Kidney glomerular epithelial cell (primary cell): ENCODE data around the gene MT1M.
A peak's percentile ranks its signal among the peaks of the same experiment; 100 is the strongest.
"Not testable (repeated sequence)": the region's sequence is repeated elsewhere in the genome, so short reads cannot be mapped to it uniquely, and the experiment has no call there.

ENCODE experiments used
- DNase-seq: peaks from one replicate; lab custom pipeline; 2025; lab: John Stamatoyannopoulos, UW

The MT1M gene

DNA sequence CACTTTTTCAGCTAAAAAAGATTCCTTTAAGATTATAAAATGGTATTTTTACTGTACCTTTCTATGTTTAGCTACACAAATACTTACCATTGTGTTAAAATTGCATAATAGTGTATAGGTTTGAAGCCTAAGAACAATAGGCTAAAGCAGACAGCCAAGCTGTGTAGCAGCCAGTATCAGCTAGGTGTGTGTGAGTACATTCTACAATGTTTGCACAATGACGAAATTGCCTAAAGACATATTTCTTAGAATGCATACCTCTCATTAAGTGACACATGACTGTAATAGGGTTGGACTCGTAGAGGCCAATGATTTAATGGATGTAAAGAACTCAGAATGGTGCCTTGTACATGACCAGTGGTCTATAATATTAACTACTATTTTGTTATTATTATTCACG is 17.4 kb downstream of the MT1M start:
- no peak for DNase-seq

- DNase-seq, result no peak
Observed at GRCh38 chr16:56651586-56651985, 19.1 kb downstream of the MT1M start, which contains the start of gene MT1B. TSS of gene MT1B (plus strand) at chr16:56651886. CDS start at chr16:56651954, 68 bp downstream.

GRCh38 chr16:56652600-56652999 is 20.1 kb downstream of the MT1M start:
- DNase-seq, result no peak

DNA sequence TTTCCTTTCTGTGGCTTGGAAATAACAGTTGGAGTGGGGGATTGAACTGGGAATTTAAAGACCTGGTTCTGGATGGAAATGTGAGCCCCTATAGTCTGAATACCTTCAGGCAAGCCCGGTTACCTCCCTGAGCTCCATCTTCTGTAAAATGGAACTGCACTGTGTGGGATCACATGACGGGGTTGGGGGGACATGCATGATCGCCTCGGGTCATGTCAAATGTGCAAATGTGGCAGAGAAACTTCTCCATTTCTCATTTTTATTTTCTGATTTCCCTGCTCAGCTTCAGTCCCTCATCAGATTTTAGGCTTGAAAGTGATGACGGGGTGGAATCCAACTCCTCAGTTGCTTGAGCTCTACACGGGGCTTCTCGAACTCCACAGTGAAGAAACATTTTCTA is 20.8 kb downstream of the MT1M start:
- no peak for DNase-seq

DNA sequence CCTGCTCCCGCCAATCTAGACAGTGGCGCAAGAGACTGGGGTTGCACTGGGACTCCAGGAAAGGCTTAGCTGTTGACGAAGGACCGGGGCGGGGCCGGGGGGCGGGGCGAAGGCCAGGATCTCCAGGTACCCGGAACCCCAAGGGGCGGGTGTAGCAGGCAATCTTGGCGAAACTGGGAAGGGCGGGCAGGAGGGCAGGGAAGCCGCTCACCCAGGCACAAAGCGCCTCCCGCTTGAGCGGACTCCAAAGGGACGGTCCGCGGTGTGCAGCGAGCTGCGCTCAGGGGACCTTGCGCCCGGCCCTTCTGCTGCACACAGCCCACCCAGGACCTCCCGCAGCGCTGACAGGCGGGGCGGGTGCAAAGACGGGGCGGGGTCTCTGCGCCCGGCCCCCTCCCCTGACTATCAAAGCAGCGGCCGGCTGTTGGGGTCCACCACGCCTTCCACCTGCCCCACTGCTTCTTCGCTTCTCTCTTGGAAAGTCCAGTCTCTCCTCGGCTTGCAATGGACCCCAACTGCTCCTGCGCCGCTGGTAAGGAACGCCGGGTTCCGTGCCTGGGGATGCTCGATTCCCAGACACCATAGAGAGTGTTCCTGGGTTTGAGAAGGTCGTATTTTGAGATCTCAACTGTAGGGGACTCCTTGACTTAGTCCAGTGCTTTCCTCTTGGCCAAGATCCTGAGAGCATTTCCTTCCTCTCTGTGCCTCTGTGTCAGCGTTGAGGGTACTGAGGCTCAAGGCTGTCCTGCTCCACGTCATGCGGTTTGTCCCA is 25.3 kb downstream of the MT1M start, which contains the start of gene MT1F:
TSS of gene MT1F (plus strand) at position 405 of the 772 bp plus-strand sequence. CDS start at position 505, 100 bp downstream.
- peak; percentile 91 for DNase-seq

DNA sequence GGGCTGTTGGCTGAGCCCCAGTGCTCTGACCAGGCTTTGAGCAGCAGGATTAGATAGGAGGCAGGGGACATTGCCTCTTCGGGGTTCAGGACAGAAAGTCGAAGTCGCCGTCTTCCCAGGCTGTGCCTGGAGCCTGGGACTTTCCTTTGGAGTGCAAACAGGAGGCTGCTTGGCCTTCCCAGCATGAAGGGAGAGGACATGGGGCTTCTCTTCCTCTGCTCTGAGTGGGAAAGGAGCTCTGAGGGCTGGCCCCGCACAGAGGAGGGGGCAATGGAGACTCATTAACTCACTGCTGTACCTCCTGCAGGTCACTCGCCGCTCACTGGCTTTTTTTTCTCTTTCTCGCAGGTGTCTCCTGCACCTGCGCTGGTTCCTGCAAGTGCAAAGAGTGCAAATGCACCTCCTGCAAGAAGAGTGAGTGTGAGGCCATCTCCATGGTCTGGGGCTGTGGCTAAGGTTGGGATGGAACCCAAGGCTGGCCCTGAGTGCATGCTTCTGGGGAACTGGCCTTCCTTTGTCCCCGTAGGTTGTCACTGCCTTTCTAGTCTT is 25.9 kb downstream of the MT1M start:
- DNase-seq, result no peak

- DNase-seq, result no peak
Observed at GRCh38 chr16:56662357-56663354, 30.2 kb downstream of the MT1M start.

GRCh38 chr16:56664506-56664905 is 32.0 kb downstream of the MT1M start:
- no peak for DNase-seq

- not testable (repeated sequence) for DNase-seq
Observed at GRCh38 chr16:56665286-56666261, 33.1 kb downstream of the MT1M start.

DNA sequence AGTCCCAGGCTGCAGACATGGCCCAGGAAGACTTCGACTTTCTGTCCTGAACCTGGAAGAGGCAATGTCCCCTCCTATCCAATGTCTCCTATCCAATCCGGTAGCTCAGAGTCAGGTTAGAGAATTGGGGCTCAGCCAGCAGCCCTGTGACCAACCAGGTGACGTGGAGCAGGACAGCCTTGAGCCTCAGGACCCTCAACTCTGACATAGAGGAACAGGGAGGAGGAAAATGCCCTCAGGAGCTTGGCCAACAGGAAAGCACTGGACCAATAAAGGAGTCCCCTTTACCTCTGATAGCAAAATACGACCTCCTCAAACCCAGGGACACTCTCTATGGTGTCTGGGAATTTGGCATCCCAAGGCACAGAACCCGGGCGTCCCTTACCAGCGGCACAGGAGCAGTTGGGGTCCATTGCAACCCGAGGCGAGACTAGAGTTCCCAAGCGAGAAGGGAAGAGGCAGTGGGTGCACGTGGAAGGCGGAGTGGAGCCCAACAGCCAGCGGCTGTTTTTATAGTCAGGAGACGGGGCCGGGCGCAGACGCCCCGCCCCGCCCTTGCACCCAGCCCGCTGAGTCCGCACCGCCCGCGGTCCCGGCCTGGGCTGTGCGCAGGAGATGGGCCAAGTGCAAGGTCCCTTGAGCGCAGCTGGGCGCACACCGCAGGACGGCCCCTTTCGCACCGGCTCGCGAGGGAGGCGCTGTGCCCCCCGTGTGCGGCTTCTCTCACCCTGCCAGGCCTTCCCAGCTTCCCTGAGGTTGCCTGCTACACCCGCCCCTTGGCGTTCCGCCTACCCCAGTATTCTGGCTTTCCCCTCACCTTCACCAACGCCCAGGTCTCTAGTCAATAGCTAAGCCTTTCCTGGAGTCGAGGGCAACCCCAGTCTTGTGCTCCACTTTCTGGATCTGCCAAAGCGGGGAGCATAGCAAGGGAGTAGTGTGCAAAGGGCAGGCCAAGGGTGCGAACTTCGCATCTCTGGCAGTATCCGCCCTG is 35.4 kb downstream of the MT1M start, which contains the start of gene MT1G:
TSS of gene MT1G (minus strand) at position 485 of the 991 bp plus-strand sequence. CDS start at position 413, 72 bp downstream.
- no peak for DNase-seq

DNA sequence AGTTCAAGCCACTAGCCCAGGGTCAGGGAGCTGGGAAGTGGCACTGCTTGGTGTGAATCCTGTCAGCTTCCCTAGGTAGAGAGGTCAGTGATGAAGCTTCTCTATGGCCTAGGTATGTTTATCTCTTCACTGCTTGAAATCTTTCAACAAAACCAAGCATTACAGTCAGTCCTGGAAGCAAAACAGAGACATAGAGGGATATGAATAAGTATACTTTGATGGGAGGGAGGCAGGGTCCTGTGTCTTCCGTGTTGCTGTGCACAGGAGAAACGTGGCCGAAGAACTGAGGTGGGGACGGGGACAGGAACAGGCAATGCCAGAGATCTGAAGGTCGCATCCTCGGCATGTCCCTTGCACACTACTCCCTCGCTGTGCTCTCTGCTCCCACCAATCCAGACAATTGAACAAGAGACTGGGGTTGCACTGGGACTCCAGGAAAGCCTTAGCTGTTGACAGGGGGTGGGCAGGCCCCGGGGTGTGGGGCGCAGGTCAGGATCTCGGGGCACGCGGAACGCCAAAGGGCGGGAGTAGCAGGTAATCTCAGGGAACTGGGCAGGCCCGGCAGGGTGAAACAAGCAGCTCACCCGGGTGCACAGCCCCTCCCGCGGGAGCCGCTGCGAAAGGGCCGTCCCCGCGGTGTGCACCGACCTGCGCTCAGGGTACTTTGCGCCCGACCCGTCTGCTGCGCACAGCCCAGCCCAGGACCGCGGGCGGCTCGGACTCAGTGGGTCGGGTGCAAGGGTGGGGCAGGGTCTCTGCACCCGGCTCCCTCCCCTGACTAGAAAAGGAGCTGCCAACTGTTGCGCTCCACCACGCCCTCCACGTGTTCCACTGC is 36.8 kb downstream of the MT1M start, which contains the start of gene MT1H:
TSS of gene MT1H (plus strand) at position 810 of the 835 bp plus-strand sequence. CDS start 71 bp downstream, outside the sequence.
- DNase-seq, result no peak

DNA sequence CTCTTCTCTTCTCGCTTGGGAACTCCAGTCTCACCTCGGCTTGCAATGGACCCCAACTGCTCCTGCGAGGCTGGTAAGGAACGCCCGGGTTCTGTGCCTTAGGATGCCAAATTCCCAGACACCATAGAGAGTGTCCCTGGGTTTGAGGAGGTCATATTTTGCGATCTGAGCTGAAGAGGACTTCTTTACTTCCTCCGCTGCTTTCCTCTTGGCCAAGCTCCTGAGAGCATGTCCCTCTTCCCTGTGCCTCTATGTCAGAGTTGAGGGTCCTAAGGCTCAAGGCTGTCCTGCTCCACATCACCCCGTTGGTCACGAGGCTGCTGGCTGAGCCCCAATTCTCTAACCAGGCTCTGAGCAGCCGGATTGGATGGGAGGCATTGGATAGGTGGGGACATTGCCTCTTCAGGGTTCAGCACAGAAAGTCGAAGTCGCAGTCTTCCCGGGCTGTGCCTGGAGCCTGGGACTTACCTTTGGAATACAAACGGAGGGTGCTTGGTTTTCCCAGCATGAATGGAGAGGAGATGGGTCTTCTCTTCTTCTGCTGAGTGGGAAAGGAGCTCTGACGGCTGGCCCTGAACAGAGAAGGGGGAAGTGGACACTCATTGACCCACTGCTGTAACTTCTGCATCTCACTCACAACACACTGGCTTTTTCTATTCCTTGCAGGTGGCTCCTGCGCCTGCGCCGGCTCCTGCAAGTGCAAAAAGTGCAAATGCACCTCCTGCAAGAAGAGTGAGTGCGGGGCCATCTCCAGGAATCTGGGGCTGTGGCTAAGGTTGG is 37.6 kb downstream of the MT1M start:
- DNase-seq, result no peak

DNA sequence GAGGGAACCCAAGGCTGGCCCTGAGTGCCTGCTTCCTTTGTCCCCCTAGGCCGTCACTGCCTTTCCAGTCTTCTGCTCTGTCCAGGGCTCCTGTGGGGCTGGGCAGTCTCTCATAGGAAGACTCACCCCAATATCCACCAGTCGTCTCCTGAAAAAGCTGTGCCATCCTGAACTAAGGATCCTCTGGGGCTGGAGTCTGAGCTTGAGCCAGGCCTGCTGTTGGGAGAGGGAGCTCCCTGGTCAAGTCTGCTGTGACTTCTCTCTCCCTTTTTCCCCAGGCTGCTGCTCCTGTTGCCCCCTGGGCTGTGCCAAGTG is 38.1 kb downstream of the MT1M start:
- no peak for DNase-seq

DNA sequence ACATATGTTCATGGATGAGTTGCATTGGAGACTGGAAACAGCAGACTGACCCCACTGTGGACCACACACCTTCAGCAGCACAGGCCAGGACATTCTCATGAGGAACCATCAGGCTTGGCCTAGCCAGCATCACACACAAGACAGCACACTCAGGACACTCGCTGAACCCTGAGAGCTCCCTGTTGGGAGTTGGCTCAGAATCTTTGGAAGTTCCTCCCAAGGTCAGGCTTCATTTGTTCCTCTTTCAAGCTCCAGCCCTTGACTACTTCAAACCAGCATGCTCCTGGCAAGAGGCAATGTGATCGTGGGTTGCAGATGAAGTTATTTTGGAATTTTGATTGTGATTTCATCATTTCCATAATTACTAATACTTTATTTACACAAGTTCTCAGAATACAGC is 39.2 kb downstream of the MT1M start:
- not testable (repeated sequence) for DNase-seq

DNA sequence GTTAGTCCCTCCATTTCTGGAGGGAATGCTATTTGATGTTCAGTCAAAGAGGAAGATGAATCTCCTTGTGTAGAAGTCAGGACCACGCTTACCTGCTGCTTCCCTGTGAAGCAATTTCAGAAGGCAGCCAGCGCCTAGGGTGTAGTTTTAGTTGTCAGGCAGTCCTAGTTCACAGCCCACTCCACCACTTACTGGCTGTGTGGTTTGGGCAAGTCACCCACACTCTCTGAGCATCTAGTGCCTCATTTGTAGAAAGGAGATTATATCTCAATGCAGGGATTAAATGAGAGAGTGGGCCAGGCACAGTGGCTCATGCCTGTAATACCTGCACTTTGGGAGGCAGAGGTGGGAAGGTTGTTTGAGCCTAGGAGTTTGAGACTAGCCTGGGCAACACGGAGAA is 39.7 kb downstream of the MT1M start:
- not testable (repeated sequence) for DNase-seq

DNA sequence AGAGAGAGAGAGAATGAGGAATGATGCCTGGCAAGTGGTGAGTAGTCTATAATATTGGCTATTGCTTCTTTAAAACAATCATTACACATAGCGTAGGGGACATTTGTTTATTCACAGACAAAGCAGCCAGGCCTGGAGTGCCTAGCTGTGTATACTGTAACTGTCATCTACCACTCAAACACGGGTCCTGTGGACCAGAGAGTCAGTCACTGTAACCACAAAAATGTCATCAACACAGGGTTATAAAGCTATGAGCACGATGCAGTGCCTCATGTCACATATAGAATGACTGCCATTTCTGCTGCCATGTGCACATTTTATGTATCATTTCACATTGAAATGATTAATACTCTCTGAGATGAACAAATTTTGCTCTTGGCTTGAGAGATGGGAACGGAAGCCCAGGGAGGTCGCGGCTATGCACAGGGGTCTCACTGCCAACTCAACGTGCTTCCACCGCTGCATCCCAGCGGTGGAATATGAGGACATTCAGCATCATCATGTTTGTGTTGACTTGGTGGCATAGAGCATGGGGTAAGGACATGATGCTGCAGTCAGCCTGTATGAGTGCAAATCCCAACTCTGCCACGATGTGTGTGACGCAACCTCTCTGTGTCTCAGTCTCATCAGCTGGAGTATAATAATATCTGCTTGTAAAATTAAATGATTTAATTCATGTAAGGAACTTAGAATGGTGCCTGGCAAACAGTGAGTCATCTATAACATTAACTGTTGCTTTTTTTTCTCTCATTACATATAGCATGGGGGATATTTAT is 40.5 kb downstream of the MT1M start:
- DNase-seq, result no peak

GRCh38 chr16:56673921-56674320 is 41.5 kb downstream of the MT1M start:
- DNase-seq, result peak; percentile 17
